NCI-H2081 treated with DMSO at 0.1 percent for 48 hours (cell line): ENCODE data around the gene CACNG6.
"Not testable (repeated sequence)": the region's sequence is repeated elsewhere in the genome, so short reads cannot be mapped to it uniquely, and the experiment has no call there.

Experiments
- DNase-seq: peaks from one replicate; lab custom pipeline; 2025; lab: John Stamatoyannopoulos, UW

Gene CACNG6

DNA sequence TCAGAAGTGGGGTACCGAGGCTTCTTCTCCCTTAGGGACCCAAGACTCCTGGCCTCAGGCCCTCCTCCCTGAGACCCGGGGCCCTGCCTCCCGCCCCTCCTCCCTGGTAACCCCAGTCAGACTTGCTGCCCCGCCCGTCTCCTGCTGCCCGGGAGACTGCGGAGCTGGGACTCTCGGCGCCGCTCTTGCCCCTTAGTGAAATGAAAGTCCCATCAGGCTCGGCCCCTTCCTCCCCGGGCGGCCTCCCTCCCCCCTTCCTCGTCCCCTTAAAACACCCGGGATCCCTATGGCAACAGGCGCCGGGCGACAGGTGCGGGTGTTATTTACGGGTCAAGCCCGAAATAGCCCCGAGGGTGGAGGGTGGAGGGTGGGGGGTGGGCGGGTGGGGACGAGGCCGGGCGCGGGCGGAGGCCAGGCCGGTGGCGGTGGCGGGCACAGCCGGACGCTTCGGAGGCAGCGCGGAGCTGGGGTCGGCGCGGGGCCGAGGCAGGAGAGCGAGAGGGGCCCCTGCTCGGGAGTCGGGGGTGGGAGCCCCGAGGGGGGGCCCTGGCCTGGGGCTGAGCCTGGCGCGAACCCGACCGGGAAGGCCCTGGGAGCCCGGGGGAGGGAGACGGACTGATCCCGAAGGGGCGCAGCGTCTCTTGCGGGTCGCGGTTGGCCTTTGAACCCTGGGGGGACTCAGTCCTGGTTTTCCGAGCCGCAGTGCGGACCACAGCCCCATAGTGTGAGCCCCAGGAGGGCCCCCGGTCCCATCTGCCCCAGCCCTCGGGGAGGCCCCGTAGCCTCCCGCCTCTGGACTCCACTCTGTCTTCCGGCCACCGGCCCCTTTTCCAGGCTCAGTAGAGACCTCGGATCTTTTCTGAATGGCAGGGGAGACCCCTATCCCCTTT lies at the start of gene CACNG6:
TSS of gene CACNG6 (plus strand) at position 414 of the 890 bp plus-strand sequence. CDS start 1,241 bp downstream, outside the sequence.
- DNase-seq, result no peak

GRCh38 chr19:53942001-53942786 lies 49.2 kb upstream of the CACNG6 start:
- DNase-seq, result no peak

DNA sequence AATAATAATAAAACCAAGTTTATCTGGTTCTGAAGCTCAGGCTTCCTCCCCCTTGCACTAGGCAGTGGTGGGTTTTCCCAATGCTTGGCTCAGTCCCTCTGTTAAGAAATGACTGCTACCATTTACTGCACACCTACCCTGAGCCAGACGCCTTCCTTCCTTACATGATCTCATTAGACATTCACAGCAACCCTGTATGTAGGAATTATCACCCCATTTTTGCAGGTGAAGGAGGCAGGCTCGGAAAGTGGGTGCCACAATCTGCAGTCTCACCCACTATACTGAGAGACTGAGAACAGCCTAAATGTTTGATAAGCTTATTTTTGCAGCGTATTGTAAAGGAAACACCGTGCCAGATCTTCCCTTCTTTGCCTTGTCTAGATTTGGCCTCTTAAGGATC lies 47.0 kb upstream of the CACNG6 start:
- DNase-seq, result no peak

- no peak for DNase-seq
Observed at GRCh38 chr19:53944933-53945332, 46.5 kb upstream of the CACNG6 start.

GRCh38 chr19:53945441-53945840 lies 46.0 kb upstream of the CACNG6 start:
- no peak for DNase-seq

- no peak for DNase-seq
Observed at GRCh38 chr19:53945998-53946397, 45.4 kb upstream of the CACNG6 start.

- DNase-seq, result no peak
Observed at GRCh38 chr19:53947624-53948023, 43.8 kb upstream of the CACNG6 start.

DNA sequence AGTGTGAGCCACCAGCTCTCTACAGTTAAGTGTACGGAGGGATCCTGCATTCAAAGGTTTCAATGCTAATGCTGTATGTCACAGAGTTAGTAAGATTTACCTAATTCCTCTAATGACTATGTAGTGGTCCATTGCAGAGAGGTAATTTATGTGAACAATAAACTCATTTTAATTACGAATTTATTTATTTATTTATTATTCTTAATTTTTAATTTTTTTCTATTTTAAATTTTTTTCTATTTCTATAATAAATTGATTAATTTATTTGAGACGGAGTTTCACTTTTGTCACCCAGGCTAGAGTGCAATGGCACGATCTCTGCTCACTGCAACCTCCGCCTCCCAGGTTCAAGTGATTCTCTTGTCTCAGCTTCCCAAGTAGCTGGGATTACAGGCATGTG lies 42.8 kb upstream of the CACNG6 start:
- not testable (repeated sequence) for DNase-seq

DNA sequence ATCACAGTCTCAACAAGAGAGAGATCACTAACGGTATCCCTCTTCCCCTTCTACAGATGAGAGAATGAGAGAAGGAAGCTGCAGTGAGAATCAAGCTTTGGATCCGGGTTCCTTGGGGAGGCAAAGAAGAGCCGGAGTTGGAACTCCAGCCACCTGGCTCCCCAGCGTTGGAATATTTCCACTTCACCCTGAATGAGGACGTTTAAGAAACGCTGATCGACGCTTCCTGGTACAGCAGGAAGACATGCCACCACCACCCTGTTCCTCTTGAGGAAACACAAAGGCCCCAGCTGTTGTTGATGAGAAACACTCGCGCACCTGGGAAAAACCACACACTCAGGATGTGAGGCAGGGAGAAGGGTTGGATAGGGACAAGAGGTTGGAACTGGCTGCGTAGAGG lies 40.0 kb upstream of the CACNG6 start:
- DNase-seq, result no peak

GRCh38 chr19:53951947-53952346 lies 39.5 kb upstream of the CACNG6 start:
- no peak for DNase-seq

DNA sequence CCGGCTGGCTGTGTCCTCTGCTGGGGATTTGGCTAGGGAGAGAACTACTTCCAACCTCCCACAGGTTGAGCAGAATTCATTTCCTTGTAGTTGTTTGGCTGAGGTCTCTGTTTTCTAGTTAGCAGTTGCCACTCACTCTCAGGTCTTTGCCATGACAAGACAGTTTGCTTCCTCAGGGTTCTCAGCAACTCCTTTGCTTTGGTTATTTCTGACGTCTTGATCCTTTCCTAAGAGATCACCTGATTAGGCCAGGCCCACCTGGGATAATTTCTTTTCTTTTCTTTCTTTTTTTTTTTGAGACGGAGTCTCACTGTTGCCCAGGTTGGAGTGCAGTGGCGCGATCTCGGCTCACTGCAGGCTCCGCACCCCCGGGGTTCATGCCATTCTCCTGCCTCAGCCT lies 38.1 kb upstream of the CACNG6 start:
- no peak for DNase-seq

DNA sequence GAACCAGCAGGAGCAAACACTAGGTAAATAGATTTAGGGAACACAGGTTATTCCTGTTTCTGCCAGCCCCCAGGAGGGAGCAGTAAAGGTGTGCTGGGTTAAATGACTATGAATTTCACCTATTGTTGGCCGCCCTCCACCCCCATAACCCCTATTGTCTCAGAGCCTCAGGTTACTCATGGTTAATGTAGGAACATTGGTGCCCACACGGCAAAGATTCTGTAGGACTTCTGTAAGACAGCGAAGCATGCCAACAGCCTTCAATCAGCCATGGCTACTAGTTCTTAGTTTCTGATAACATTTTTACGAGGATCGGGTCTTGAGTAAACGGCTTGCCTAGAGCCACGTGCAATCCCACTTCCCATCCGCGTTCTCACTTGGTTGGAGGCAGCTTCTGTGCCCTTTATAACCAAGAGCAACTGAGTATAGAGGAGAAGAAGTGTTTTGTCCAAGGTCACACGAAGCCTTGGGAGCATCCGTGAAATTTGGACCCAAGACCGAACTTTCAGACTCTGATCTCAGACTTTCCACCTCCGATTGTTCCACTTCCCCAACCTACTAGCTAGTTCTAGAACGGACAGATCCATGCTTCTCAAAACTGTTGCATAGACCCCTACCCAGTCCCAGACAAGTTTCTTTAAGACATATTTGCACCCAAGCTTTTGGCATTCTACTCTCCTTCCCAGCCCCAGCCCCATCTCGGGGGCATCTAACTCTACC lies 33.8 kb upstream of the CACNG6 start:
- no peak for DNase-seq

- DNase-seq, result no peak
Observed at GRCh38 chr19:53958168-53958571, 33.3 kb upstream of the CACNG6 start.

DNA sequence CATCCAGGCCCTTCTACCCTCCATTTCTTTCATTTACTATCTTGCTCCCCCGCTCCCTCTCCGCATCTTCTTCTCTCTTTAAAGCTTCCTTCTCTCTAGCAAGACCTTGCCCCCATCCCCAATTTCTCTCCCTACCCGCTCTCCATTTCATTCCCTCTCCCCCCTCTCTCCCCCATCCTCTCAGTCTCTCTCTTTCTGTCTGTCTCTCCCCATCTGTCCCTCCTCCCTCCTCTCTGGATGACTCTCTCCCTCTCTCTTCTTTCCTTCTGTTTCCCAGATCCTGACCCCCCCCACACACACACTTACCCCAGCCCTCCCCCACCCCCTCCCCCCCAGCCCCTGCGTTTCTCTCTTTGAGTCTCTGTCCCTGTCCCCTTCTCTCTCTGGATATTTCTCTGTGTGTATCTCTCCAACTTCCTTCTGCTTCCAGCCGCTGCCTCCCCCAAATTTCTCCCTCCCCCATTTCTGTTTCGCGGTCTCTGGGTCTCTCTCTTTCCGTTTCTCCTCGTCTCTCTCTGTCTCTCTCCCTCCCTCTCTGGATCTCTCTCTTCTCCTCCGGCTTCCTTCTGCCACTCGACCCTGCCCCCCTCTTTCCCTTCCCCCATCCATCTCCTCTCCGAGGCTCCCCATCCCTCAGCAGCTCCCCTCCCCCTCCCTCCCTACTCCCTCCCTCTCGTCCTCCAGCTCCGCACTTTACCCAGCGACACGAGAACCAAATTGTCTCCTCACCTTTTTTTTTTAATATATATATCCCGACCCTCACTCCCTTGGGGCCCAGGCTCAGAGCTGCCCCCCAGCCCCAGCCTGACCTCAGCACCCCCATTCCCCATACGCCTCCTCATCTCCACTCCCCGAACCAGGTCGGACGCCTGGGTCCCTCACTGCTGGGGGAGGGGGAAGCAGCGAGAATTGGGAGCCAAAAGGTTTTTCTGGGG lies 32.3 kb upstream of the CACNG6 start:
- DNase-seq, result no peak

DNA sequence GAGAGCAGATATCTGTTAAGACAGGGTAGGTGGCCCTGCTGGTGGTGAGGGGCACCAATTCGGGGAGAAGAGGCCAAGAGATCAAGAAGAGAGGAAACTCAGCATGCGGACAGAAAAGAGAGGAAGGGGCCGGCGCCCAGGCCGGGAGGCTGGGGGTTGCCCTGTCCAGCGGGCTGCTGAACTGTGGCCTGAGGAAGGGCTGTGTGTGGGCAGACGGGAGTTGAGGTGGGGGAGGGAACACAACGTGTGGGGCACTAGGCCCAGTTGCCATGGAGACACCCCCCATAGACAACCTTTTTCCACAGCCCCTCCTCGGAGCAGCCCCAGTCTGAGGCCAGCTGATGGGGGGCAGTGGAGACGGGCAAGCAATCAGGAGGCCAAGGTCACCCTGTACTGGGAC lies 31.2 kb upstream of the CACNG6 start:
- no peak for DNase-seq

GRCh38 chr19:53960886-53961285 lies 30.6 kb upstream of the CACNG6 start:
- DNase-seq, result no peak

- no peak for DNase-seq
Observed at GRCh38 chr19:53961523-53962356, 29.7 kb upstream of the CACNG6 start.

DNA sequence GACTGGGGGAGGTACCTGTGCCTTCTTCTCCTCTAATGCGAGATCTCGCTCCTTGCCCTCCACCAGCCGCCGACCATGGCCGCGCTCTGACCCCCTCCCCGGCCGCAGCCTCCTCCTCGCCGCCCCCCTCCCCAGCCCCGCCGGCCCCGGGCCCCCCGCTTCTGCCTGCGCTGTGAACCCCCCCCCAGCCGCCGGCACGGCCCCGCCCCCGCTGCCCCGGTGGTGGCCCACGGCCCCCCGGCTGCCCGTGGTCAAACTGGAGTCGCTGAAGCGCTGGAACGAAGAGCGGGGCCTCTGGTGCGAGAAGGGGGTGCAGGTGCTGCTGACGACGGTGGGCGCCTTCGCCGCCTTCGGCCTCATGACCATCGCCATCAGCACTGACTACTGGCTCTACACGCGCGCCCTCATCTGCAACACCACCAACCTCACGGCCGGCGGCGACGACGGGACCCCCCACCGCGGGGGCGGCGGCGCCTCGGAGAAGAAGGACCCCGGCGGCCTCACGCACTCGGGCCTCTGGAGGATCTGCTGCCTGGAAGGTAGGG lies 28.5 kb upstream of the CACNG6 start, which contains the start of gene CACNG8:
TSS of gene CACNG8 (plus strand) at position 51 of the 545 bp plus-strand sequence.
- no peak for DNase-seq

DNA sequence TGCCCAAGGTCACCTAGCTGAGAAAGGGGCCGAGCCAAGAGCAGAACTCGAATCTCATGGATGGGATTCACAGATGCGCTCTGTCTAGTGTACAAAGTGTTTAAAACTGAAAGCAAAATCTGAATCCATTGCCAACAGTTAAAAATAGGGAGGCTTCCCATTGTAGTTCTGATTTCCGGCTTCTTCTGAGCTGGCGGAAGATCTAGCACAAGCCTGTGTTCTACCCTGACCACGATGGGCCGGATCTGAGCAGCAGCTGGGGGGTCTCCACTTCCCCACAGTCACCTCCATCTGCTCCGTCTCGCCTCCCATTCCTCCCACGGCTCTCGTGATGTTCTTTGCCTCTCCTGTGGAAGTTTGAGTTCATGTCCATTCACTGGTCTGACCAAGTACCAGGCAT lies 26.3 kb upstream of the CACNG6 start:
- no peak for DNase-seq

DNA sequence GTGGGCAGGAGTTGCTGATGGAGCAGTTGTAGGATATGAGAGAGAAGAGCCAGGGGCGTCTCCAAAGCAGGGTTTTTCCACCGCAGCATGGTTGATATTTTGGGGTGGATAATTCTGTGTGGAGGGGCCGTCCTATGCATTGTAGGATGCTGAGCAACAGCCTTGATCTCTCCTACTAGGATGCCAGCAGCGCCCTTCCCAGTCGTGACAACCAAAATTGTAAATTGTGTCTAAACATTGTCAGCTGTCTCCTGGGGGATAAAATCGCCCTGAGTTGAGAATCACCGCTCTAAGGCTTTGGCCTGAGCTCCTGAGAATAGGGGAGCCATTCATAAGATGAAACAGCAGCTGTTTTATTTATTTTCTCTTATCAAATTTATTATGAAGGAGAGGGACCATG lies 24.5 kb upstream of the CACNG6 start:
- no peak for DNase-seq
